Stimulated activated naive CD8-positive, alpha-beta T cell treated with anti-CD3 and anti-CD28 coated beads, Interleukin-15, Interleukin-2, amounts not matched to agents 100 ng/mL and 50 ng/mL, for 24 hours (primary cell): ENCODE data around the gene CHCHD6.

ENCODE experiments used
- H3K27ac Mint-ChIP-seq: one replicate; pipeline ENCODE4 v1.8.0; 2021; ENCODE audit warnings: mild to moderate bottlenecking, mixed read lengths
- H3K27me3 Mint-ChIP-seq: one replicate; pipeline ENCODE4 v1.8.0; 2021; ENCODE audit warnings: mixed read lengths
- H3K36me3 Mint-ChIP-seq: one replicate; pipeline ENCODE4 v1.8.0; 2021; ENCODE audit warnings: low read depth, mixed read lengths
- H3K4me1 Mint-ChIP-seq: one replicate; pipeline ENCODE4 v1.8.0; 2021; ENCODE audit warnings: low read depth, mixed read lengths
- H3K4me3 Mint-ChIP-seq: one replicate; pipeline ENCODE4 v1.8.0; 2021; ENCODE audit warnings: mild to moderate bottlenecking, mixed read lengths
- H3K9me3 Mint-ChIP-seq: one replicate; pipeline ENCODE4 v1.8.0; 2021; ENCODE audit warnings: mixed read lengths

The CHCHD6 gene

DNA sequence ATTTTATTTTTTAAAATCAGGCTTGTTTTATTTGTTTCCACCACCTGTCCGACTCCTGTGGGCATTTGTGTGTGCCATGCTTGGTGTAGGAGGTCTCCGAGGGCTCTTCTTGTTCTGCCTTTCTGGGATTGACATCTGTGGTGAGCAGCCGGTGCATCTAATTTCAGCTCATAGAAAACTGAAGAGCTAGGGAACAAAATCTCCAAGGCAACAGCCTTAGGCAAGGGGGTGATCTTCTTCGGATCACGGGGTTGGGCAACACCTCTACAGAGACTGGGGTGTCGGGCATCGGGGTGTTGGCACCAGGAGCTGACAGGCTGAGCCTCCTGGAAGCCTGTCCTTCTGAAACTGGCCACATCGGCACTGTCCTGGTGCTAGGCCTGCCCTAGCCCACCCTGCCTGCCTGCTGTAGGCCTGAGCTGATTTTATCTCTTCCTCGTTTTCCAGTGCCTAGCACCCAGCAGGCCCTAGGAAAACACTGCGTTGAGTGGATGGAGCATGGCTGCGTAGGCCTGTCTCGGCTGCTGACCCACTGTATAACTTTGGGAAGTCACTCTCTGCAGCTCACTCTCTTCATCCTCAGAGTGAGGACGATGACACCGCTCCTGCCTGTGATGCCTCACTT is 10.3 kb downstream of the CHCHD6 start:
- no peaks in the 10 kb centered on the region for H3K27me3 Mint-ChIP-seq
- H3K36me3 Mint-ChIP-seq: peaks cover 4% of the 10 kb centered on the region
- no peak overlapping the region for H3K4me3 Mint-ChIP-seq
- no peak overlapping the region for H3K27ac Mint-ChIP-seq
- H3K4me1 Mint-ChIP-seq: no peaks in the 10 kb centered on the region
- no peaks in the 10 kb centered on the region for H3K9me3 Mint-ChIP-seq

- H3K36me3 Mint-ChIP-seq: no peaks in the 10 kb centered on the region
- no peaks in the 10 kb centered on the region for H3K27me3 Mint-ChIP-seq
- H3K4me1 Mint-ChIP-seq: no peaks in the 10 kb centered on the region
- H3K9me3 Mint-ChIP-seq: no peaks in the 10 kb centered on the region
- no peak overlapping the region for H3K27ac Mint-ChIP-seq
- H3K4me3 Mint-ChIP-seq: no peak overlapping the region
These were observed 10.9 kb downstream of the CHCHD6 start for GRCh38 chr3:126714921-126715320.

DNA sequence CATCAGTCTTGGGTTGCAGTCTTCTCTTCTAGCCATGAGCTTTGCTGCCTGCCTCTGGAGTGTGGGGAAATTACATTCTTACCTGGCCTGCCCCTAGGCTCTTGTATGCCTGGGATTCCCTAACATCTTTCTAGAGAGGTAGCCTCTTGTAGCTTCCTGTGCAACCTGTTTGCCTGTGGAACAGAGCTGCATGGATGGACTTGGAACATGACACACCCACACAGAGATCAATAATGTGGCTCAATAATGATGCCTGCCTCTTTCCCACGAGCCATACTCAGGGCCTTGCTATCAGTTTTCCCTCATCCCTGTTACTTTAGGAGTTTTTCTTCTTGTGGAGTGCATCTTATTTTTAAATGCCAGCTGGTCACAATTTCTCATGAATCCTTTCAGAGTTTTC is 11.4 kb downstream of the CHCHD6 start:
- no peaks in the 10 kb centered on the region for H3K27me3 Mint-ChIP-seq
- H3K9me3 Mint-ChIP-seq: no peaks in the 10 kb centered on the region
- H3K4me1 Mint-ChIP-seq: no peaks in the 10 kb centered on the region
- no peak overlapping the region for H3K4me3 Mint-ChIP-seq
- H3K36me3 Mint-ChIP-seq: no peaks in the 10 kb centered on the region
- H3K27ac Mint-ChIP-seq: no peak overlapping the region

DNA sequence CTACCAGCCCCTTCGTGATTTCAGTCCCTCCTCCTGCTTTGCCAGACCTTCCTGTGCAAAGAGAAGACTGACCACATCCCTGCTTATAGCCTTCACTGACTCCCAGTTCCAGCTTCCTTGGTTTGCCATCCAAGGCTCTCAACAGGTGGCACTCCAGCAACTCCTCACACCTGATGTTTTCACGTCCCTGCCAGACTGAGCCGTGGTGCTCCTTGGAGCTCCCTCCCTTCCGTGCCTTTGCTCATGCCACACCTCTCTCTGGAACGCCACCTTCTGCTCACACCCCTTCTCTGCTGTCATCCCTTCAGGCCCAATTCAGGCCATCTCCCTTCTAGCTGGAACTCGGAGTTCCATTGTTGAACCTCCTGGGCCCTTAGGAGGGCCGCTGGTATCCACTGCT is 12.0 kb downstream of the CHCHD6 start:
- H3K36me3 Mint-ChIP-seq: no peaks in the 10 kb centered on the region
- no peaks in the 10 kb centered on the region for H3K27me3 Mint-ChIP-seq
- H3K4me1 Mint-ChIP-seq: no peaks in the 10 kb centered on the region
- no peak overlapping the region for H3K4me3 Mint-ChIP-seq
- H3K27ac Mint-ChIP-seq: no peak overlapping the region
- no peaks in the 10 kb centered on the region for H3K9me3 Mint-ChIP-seq

GRCh38 chr3:126718561-126719445 is 14.8 kb downstream of the CHCHD6 start:
- Mint-ChIP-seq H3K36me3 (no peaks in the 10 kb centered on the region), H3K27ac (no peak overlapping the region), H3K4me1 (no peaks in the 10 kb centered on the region), H3K27me3 (no peaks in the 10 kb centered on the region), H3K9me3 (no peaks in the 10 kb centered on the region), H3K4me3 (no peak overlapping the region)

DNA sequence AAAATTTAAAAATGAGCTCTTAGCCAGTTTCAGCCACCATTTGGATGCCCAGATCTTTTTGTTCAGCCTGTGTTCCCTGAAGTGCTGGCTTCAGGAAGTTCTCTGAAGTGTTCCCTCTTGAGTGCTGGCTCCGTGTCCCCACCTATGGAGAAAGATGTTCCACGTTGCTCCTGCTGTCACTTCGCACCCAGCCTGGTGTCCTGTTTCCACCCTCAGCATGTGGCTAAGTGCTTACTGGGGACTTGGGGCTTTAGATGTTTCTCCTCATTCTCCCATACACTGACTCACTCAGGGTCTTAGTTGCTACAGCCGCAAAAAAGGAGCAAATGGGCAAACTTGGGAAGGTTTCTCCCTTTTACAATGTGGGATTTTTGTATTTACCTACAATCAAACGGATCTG is 16.6 kb downstream of the CHCHD6 start:
- no peak overlapping the region for H3K27ac Mint-ChIP-seq
- no peaks in the 10 kb centered on the region for H3K27me3 Mint-ChIP-seq
- H3K36me3 Mint-ChIP-seq: peaks cover 9% of the 10 kb centered on the region
- peaks cover 5% of the 10 kb centered on the region for H3K9me3 Mint-ChIP-seq
- no peak overlapping the region for H3K4me3 Mint-ChIP-seq
- H3K4me1 Mint-ChIP-seq: no peaks in the 10 kb centered on the region

GRCh38 chr3:126721246-126721645 is 17.2 kb downstream of the CHCHD6 start:
- no peak overlapping the region for H3K27ac Mint-ChIP-seq
- no peak overlapping the region for H3K4me3 Mint-ChIP-seq
- peaks cover 5% of the 10 kb centered on the region for H3K9me3 Mint-ChIP-seq
- H3K36me3 Mint-ChIP-seq: peaks cover 10% of the 10 kb centered on the region
- no peaks in the 10 kb centered on the region for H3K4me1 Mint-ChIP-seq
- no peaks in the 10 kb centered on the region for H3K27me3 Mint-ChIP-seq

DNA sequence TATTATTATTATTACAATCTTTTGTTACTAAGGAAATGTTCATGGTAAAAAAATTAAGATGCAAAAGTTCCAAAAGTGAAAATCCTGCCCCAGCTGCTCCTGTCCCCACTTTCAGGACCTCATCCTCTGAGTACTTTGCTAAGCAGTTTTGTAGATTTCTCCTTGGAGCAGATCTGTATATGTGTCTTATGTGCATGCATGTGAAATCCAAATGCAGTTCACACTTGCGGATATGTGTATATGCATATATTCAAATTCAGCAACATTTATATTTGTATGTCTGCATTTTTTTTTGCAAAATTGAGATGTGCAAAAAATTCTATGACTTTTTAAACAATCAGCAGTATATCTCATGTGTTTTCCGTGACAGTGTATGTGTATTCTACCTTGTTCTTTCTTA is 19.2 kb downstream of the CHCHD6 start:
- Mint-ChIP-seq H3K4me3 (no peak overlapping the region), H3K9me3 (peaks cover 5% of the 10 kb centered on the region), H3K27me3 (no peaks in the 10 kb centered on the region), H3K27ac (no peak overlapping the region), H3K4me1 (no peaks in the 10 kb centered on the region), H3K36me3 (peaks cover 13% of the 10 kb centered on the region)

- peaks cover 13% of the 10 kb centered on the region for H3K36me3 Mint-ChIP-seq
- no peaks in the 10 kb centered on the region for H3K4me1 Mint-ChIP-seq
- H3K9me3 Mint-ChIP-seq: peaks cover 5% of the 10 kb centered on the region
- H3K27me3 Mint-ChIP-seq: no peaks in the 10 kb centered on the region
- H3K27ac Mint-ChIP-seq: no peak overlapping the region
- H3K4me3 Mint-ChIP-seq: no peak overlapping the region
These were observed 19.8 kb downstream of the CHCHD6 start for GRCh38 chr3:126723801-126724200.

- peaks cover 5% of the 10 kb centered on the region for H3K9me3 Mint-ChIP-seq
- H3K4me1 Mint-ChIP-seq: peaks cover 8% of the 10 kb centered on the region
- H3K27ac Mint-ChIP-seq: no peak overlapping the region
- H3K36me3 Mint-ChIP-seq: peaks cover 30% of the 10 kb centered on the region
- no peaks in the 10 kb centered on the region for H3K27me3 Mint-ChIP-seq
- H3K4me3 Mint-ChIP-seq: no peak overlapping the region
These were observed 24.6 kb downstream of the CHCHD6 start for GRCh38 chr3:126728680-126729079.

DNA sequence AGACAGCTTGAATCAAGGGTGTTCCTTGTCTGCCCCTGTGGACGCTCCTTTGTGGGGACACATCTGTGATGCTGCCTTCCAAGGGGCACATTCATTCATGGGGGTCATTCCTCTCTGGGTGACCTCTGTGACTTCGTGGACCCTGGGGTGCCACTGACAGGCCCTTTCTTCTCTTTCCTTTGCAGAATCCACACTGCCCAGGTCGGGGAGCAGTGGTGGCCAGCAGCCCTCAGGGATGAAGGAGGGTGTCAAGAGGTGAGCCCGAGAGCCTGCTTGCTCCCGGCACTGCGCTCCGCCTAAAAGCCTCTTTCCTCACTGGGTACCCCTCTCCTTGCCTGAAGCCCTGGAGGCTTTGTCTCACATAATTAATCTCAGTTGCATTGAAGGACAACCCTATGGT is 26.3 kb downstream of the CHCHD6 start:
- Mint-ChIP-seq H3K27me3 (no peaks in the 10 kb centered on the region), H3K4me1 (peaks cover 8% of the 10 kb centered on the region), H3K27ac (no peak overlapping the region), H3K36me3 (peaks cover 37% of the 10 kb centered on the region), H3K4me3 (no peak overlapping the region), H3K9me3 (no peaks in the 10 kb centered on the region)

- no peak overlapping the region for H3K27ac Mint-ChIP-seq
- peaks cover 43% of the 10 kb centered on the region for H3K36me3 Mint-ChIP-seq
- peaks cover 8% of the 10 kb centered on the region for H3K4me1 Mint-ChIP-seq
These were observed 27.0 kb downstream of the CHCHD6 start for GRCh38 chr3:126731044-126731443.

GRCh38 chr3:126732281-126733060 is 28.4 kb downstream of the CHCHD6 start:
- Mint-ChIP-seq H3K27me3 (no peaks in the 10 kb centered on the region), H3K9me3 (no peaks in the 10 kb centered on the region), H3K4me3 (no peak overlapping the region), H3K36me3 (peaks cover 49% of the 10 kb centered on the region), H3K4me1 (peaks cover 8% of the 10 kb centered on the region), H3K27ac (no peak overlapping the region)

More at GRCh38 chr3:126731044-126731443, 27.0 kb downstream of the CHCHD6 start:
- Mint-ChIP-seq H3K4me3 (no peak overlapping the region), H3K9me3 (no peaks in the 10 kb centered on the region), H3K27me3 (no peaks in the 10 kb centered on the region)

GRCh38 chr3:126733061-126733430 is 29.0 kb downstream of the CHCHD6 start:
- peaks cover 8% of the 10 kb centered on the region for H3K4me1 Mint-ChIP-seq
- no peak overlapping the region for H3K27ac Mint-ChIP-seq
- no peaks in the 10 kb centered on the region for H3K27me3 Mint-ChIP-seq
- no peak overlapping the region for H3K4me3 Mint-ChIP-seq
- peaks cover under 1% of the 10 kb centered on the region for H3K9me3 Mint-ChIP-seq
- peaks cover 53% of the 10 kb centered on the region for H3K36me3 Mint-ChIP-seq

DNA sequence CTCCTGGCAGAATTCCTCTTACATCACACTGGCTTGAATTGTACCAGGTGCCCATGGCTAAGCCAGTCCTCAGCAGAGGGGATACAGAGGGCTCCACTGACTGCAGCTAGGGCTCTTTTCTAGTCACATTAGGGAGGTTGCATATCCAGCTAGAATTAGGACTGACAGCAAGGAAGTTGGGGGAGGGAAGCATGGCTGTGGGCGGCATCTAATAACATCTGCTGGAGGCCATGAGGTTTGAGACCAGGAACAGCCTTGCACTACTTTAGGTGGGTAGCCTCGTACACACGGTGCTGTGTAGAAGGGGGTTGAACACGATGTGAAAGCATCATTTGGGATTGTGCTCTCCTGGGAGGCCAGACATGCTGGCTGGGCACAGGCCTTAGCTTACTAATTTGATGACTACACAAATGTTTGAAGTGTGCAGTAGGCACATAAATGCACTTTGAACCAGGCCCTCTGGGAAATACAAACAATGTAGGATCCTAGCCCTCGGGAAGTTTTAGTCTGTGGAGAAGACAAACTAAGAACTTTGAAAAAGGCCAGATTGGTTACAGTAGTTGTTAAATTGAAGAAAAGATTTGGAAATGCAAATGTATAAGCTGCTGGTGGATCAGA is 30.2 kb downstream of the CHCHD6 start:
- H3K27me3 Mint-ChIP-seq: no peaks in the 10 kb centered on the region
- H3K9me3 Mint-ChIP-seq: peaks cover 11% of the 10 kb centered on the region
- H3K4me1 Mint-ChIP-seq: peaks cover 8% of the 10 kb centered on the region
- peaks cover 63% of the 10 kb centered on the region for H3K36me3 Mint-ChIP-seq
- H3K27ac Mint-ChIP-seq: no peak overlapping the region
- no peak overlapping the region for H3K4me3 Mint-ChIP-seq
